GM21717 (cell line): ENCODE results near the gene CDKN2B-AS1.

Source experiments
- ATAC-seq: cut with Tn5 transposase; IDR thresholded peaks from one replicate; pipeline ENCODE4 v1.9.1; 2021; ENCODE audit warnings: mild to moderate bottlenecking, moderate library complexity; ENCODE audit not compliant: unreplicated experiment

Gene CDKN2B-AS1

GRCh38 chr9:22005702-22006606 lies 11.4 kb downstream of the CDKN2B-AS1 start:
- ATAC-seq: no peak

GRCh38 chr9:22008384-22008716 lies 13.8 kb downstream of the CDKN2B-AS1 start:
- ATAC-seq: no peak

DNA sequence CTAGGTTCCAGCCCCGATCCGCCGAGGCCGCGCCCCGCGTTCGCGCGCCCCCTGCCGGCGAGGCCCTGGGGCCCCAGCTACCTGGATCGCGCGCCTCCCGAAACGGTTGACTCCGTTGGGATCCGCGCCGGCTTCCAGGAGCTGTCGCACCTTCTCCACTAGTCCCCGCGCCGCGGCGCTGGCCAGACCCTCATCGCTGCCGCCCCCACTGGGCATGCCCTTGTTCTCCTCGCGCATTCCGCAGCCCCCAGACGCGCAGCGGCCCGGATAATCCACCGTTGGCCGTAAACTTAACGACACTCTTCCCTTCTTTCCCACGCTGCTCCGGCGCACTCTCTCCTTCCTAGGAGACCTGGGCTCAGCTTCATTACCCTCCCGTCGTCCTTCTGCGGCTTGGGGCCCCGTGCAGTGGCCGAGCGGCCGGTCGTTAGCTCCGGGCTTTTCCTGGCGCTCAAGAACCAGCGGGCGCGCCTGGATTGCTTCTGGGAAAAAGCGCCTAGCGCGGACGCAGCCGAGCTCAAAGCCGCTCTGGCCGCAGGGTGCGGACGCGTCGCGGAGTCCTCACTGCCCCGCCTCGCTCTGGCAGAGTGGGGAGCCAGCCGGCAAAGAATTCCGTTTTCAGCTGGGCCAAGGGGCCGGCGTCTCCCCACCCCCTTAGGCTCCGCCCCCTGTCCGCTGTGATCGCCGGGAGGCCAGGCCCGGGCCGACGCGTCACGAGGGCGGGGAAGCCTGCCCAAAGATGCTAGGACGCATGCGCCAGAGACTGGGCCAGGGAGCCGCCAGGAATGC lies 14.3 kb downstream of the CDKN2B-AS1 start, which contains the start of gene CDKN2B:
CDKN2B (minus strand) TSS at position 589 of the 789 bp plus-strand sequence; CDS start at position 237, 352 bp downstream.
- ATAC-seq: peak; percentile 92

- ATAC-seq: peak; percentile 15
Measured at GRCh38 chr9:22009506-22009867, 14.9 kb downstream of the CDKN2B-AS1 start.

DNA sequence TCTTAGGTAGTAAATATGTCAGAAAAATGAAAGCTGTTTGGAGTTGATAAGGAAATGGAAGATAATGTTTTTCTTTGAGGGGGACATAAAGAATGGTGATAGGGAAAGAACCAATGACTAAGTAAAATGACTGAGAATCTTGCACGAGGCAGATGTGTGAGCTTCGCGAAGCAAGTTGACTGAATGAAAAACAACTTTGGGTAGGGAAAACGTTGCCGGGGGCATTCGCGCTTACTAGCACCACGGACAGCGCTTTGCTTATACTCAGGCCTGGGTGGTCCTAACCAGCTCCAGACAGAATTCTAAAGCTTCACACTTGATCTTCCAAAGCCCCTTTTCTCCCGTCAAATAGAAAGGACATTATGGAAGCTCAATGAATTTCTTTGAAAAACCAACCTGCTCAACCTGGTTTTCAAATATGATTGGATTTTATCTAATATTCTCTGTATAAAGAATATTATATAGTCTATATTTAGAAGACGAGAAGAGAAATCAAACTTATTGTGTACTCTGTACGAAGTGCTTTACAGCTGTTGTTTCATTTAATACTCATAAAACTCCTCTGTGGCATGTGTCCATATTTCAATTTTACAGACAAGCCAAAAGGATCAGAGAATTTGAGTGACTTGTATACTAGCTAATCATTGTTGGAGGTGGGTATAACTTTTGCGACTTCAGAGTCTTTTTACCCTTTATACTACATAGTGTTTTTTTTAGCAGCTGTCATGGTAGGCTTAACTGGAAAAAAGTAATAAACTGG lies 16.5 kb downstream of the CDKN2B-AS1 start:
- ATAC-seq: no peak

DNA sequence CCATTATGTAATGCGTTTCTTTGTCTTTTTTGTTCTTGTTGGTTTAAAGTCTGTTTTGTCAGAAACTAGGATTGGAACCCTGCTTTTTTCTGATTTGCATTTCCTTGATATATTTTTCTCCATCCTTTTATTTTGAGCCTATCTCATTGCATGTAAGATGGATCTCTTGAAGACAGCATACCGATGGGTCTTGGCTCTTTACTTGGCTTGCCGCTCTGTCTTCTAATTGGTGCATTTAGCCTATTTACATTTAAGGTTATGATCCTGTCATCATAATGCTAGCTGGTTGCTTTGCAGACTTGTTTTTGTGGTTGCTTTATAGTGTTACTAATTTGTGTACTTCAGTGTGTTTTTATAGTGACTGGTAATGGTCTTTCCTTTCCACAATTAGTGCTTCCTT lies 27.8 kb downstream of the CDKN2B-AS1 start:
- no peak for ATAC-seq

- ATAC-seq: no peak
Measured at GRCh38 chr9:22026696-22027095, 32.1 kb downstream of the CDKN2B-AS1 start.

DNA sequence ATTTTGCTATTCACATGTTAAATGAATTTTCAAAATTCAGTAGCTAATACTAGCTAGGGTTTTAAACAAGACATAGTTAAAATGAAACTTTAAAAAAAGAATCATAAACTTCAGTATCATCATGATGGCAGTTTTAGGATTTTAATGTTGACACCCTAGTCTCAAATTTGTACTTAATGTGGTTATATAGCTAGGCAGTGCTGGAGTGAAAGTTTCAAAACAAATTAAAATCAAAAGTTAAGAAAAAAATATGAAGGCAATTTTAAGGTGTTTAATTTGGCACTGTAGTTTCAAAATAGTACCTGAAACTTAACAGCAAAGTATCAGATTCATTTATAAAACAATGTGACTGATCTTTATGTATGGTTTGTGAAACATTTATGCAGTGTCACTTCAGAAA lies 33.8 kb downstream of the CDKN2B-AS1 start:
- ATAC-seq: no peak

- ATAC-seq: no peak
Measured at GRCh38 chr9:22029231-22029630, 34.6 kb downstream of the CDKN2B-AS1 start.

DNA sequence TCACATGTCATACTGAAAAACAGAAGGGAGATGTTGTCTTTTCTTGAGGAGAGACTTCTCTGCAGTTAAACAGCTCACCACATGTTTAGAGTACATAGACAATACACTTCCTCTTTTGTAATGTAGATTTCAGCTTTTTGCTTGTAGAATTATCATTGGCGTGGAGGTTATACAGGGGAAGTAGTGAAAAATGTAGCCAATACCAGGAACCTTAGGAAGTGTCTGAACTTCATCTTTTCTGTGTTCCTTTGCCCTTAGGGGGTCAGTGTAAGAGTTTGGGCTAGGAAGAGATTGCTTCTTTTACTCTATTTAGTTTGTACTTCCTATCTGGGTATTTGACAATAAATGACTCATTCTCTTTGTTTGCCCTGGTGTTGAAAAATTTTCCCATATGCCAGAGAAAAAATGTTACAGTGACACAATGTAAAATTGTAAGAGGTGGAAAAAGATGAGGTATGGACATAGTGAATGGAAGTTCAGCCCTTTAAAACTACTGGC lies 35.6 kb downstream of the CDKN2B-AS1 start:
- ATAC-seq: no peak

GRCh38 chr9:22031655-22032411 lies 37.2 kb downstream of the CDKN2B-AS1 start:
- ATAC-seq: no peak

- no peak for ATAC-seq
Measured at GRCh38 chr9:22033012-22033630, 38.5 kb downstream of the CDKN2B-AS1 start.

- no peak for ATAC-seq
Measured at GRCh38 chr9:22035591-22036011, 41.0 kb downstream of the CDKN2B-AS1 start.

GRCh38 chr9:22036866-22037626 lies 42.5 kb downstream of the CDKN2B-AS1 start:
- ATAC-seq: no peak

- no peak for ATAC-seq
Measured at GRCh38 chr9:22037954-22038690, 43.5 kb downstream of the CDKN2B-AS1 start.

DNA sequence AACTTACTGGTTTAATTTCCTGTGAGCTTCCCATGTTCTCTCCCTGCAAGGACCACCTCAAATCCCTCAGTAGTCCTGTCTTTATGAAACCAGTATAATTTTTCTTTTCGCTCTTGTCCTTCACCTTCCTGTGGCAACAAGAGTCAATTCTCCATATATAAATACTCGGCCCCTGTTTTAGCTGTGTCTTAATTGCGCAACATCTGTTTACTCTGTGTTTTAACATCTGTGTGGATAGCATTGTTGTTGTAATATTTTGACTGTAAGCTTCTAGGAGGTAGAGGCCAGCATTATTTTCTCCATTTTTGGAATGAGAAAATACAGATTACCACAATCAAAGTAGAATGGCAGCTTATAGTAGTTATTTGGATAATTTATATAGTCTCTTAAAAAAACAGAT lies 44.7 kb downstream of the CDKN2B-AS1 start:
- no peak for ATAC-seq

GRCh38 chr9:22040760-22041159 lies 46.2 kb downstream of the CDKN2B-AS1 start:
- no peak for ATAC-seq

DNA sequence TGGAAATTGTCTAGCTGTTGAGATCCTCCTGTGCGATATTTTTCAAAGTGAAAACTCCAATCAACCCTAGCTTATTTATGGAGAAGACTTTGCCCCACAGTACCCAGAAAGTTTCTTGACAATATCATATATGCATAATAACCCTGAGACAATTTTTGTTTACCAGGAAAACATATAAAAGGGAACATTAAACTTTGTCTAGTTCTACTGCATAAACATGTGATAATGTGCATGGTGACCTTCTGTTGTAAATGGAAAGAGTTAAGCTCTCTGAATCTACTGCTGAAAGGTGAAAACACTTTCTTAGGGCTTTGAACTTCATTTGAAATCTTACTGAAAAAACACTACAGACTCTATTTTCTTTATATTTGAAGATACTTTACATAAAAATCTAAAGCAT lies 46.8 kb downstream of the CDKN2B-AS1 start:
- no peak for ATAC-seq
